Chondrocyte (in vitro differentiated cells): ENCODE measurements around the gene RINL. TPM values are rescaled to one million over a fixed set of nuclear protein-coding genes. Genes with fewer than 3 reads are reported as not detected.
A peak's percentile ranks its signal among the peaks of the same experiment; 100 is the strongest.

ENCODE experiments used
- DNase-seq: peaks from one replicate; pipeline ENCODE4 v3.0.0; 2021; ENCODE audit warnings: mixed read lengths, low spot score
- H3K27ac Mint-ChIP-seq: one replicate; pipeline ENCODE4 v1.8.0; 2021; ENCODE audit warnings: mild to moderate bottlenecking, moderate library complexity, mixed read lengths; ENCODE audit not compliant: unreplicated experiment
- H3K27me3 Mint-ChIP-seq: 2 replicates; pipeline ENCODE4 v1.8.0; 2021; ENCODE audit warnings: low read depth, mixed read lengths
- H3K36me3 Mint-ChIP-seq: 2 replicates; pipeline ENCODE4 v1.8.0; 2021; ENCODE audit warnings: low read depth, mixed read lengths
- H3K4me1 Mint-ChIP-seq: 2 replicates; pipeline ENCODE4 v1.8.0; 2021; ENCODE audit warnings: low read depth, mild to moderate bottlenecking, mixed read lengths
- H3K4me3 Mint-ChIP-seq: one replicate; pipeline ENCODE4 v1.8.0; 2021; ENCODE audit warnings: mild to moderate bottlenecking, moderate library complexity, mixed read lengths; ENCODE audit not compliant: unreplicated experiment
- H3K9me3 Mint-ChIP-seq: 2 replicates; pipeline ENCODE4 v1.8.0; 2021; ENCODE audit warnings: low read depth, mixed read lengths
- total RNA-seq: library from RNA; stranded (reverse); gene quantifications from 3 replicates; pipeline ENCODE4 v1.2.1, GENCODE V29; 2021
- TF ChIP-seq, protein P1 (sequence below): fragments of 200-600 bp; sonication (generic); IDR thresholded peaks from 2 replicates; pipeline ENCODE4 v1.5.0; 2021; ENCODE audit warnings: antibody characterized with exemption, mild to moderate bottlenecking, moderate library complexity

RINL gene
- total RNA-seq, 1 donor from 2014 or later = 0.65 TPM

DNA sequence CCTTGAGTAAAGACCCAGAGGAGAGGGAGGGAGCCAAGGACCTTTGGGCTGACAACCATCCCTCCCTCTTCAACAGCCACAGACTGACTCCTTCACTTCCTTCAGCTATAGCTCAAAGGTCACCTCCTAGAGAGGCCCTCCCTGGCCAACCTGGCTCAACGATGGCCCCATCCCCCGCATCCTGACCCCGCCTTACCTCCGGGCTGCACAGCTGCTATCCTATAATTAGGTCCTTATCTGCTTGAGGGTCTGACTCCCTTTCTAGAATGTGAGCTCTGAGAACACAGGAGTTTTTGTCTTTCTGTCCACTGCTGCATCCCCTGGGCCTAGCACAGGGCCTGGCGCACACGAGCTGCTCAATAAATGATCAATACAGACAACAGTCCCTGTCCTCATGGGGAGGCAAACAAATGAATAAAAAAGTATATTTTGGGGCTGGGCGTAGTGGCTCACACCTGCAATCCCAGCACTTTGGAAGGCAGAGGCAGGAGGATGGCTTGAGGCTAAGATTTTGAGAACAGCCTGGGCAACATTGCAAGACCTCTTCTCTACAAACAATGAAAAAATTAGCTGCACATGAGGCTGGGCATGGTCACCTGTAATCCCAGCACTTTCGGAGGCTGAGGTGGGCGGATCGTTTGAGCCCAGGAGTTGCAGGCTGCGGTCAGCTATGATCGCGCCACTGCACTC is 58.7 kb downstream of the RINL start:
- Mint-ChIP-seq H3K4me1 (no peaks in the 10 kb centered on the region), H3K4me3 (no peak overlapping the region), H3K27me3 (no peaks in the 10 kb centered on the region), H3K36me3 (peaks cover 29% of the 10 kb centered on the region), H3K9me3 (no peaks in the 10 kb centered on the region), H3K27ac (no peak overlapping the region)
- DNase-seq = peak; percentile 40
- TF ChIP-seq, protein P1, sequence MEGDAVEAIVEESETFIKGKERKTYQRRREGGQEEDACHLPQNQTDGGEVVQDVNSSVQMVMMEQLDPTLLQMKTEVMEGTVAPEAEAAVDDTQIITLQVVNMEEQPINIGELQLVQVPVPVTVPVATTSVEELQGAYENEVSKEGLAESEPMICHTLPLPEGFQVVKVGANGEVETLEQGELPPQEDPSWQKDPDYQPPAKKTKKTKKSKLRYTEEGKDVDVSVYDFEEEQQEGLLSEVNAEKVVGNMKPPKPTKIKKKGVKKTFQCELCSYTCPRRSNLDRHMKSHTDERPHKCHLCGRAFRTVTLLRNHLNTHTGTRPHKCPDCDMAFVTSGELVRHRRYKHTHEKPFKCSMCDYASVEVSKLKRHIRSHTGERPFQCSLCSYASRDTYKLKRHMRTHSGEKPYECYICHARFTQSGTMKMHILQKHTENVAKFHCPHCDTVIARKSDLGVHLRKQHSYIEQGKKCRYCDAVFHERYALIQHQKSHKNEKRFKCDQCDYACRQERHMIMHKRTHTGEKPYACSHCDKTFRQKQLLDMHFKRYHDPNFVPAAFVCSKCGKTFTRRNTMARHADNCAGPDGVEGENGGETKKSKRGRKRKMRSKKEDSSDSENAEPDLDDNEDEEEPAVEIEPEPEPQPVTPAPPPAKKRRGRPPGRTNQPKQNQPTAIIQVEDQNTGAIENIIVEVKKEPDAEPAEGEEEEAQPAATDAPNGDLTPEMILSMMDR = no peak

Other genes with a start within 250 kb of the RINL start
- gene ACTN4, start 230.6 kb downstream of the RINL start, total RNA-seq = 641 to 921 TPM (median 917 TPM) in 3 replicates
- 0.40 to 0.44 TPM (median 0.44 TPM) in 3 replicates for gene CAPN12, start 133.8 kb downstream of the RINL start, total RNA-seq
- not detected in 3 replicates for gene LGALS7, start 104.8 kb downstream of the RINL start, total RNA-seq
- not detected in 3 replicates for gene LGALS7B, start 89.1 kb downstream of the RINL start, total RNA-seq
- gene LGALS4, start 65.3 kb downstream of the RINL start, total RNA-seq = 0.75 TPM in 1 of 3 replicates, not detected in the others
- gene ECH1, start 46.5 kb downstream of the RINL start, total RNA-seq = 94.9 to 112 TPM (median 94.9 TPM) in 3 replicates
- 214 to 255 TPM (median 222 TPM) in 3 replicates for gene HNRNPL, start 28.3 kb downstream of the RINL start, total RNA-seq
- gene SIRT2, start 21.3 kb upstream of the RINL start, total RNA-seq = 54.0 to 57.1 TPM (median 54.2 TPM) in 3 replicates
- 15.3 to 17.3 TPM (median 15.8 TPM) in 3 replicates for gene NFKBIB, start 21.7 kb upstream of the RINL start, total RNA-seq
- 0.69 TPM in 1 of 3 replicates, not detected in the others for gene CCER2, start 33.9 kb upstream of the RINL start, total RNA-seq
- gene SARS2, start 52.5 kb upstream of the RINL start, total RNA-seq = 14.4 to 25.8 TPM (median 15.6 TPM) in 3 replicates
- gene MRPS12, start 52.7 kb upstream of the RINL start, total RNA-seq = 23.1 to 34.0 TPM (median 27.7 TPM) in 3 replicates
- gene FBXO17, start 97.5 kb upstream of the RINL start, total RNA-seq = 40.2 to 44.9 TPM (median 40.6 TPM) in 3 replicates
- 4.6 to 7.4 TPM (median 6.7 TPM) in 3 replicates for gene FBXO27, start 154.3 kb upstream of the RINL start, total RNA-seq
- gene ACP7, start 206.1 kb upstream of the RINL start, total RNA-seq = not detected in 3 replicates
- 12.3 to 16.7 TPM (median 14.4 TPM) in 3 replicates for gene PAK4, start 247.5 kb upstream of the RINL start, total RNA-seq